Astrocyte of the spinal cord (primary cell): ENCODE measurements around the gene CELF1.

Experiments used
- DNase-seq: peaks from one replicate; pipeline ENCODE4 v3.0.0; 2011; ENCODE audit warnings: low read depth, low spot score
- H3K4me3 ChIP-seq: 2 replicates; pipeline ENCODE4 v1.5.1; 2011; ENCODE audit warnings: low read depth, mild to moderate bottlenecking, low read length, moderate library complexity
- in situ Hi-C: cut with HindIII; loops from 2 replicates; pipeline ENCODE4 v1.10.0; 2017; ENCODE audit warnings: low sequenced_read_pairs
- TF ChIP-seq, protein P1 (sequence below): IDR thresholded peaks from 2 replicates; pipeline ENCODE4 v1.5.1; 2012; ENCODE audit warnings: low read depth, mild to moderate bottlenecking, low read length, inconsistent platforms

CELF1 gene

DNA sequence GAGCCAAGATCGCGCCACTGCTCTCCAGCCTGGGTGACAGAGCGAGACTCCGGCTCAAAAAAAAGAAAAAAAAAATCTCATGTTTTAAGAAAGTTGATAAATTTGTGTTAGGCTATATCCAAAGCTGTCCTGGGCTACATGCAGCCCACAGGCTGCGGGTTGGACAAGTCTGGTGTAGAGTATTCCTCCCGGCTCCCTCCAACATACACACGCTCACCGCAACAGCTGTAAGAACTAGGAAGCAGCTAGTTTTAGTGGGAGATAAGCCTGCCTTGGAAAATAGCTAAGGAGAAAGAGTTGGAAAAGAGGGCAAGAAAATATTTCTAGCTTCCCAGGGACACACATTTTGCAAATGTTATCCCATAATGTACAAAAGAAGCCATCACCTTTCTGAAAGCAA, 46.6 kb downstream of the CELF1 start:
- no peak for DNase-seq
- no peak overlapping the region for H3K4me3 ChIP-seq
- TF ChIP-seq, protein P1, sequence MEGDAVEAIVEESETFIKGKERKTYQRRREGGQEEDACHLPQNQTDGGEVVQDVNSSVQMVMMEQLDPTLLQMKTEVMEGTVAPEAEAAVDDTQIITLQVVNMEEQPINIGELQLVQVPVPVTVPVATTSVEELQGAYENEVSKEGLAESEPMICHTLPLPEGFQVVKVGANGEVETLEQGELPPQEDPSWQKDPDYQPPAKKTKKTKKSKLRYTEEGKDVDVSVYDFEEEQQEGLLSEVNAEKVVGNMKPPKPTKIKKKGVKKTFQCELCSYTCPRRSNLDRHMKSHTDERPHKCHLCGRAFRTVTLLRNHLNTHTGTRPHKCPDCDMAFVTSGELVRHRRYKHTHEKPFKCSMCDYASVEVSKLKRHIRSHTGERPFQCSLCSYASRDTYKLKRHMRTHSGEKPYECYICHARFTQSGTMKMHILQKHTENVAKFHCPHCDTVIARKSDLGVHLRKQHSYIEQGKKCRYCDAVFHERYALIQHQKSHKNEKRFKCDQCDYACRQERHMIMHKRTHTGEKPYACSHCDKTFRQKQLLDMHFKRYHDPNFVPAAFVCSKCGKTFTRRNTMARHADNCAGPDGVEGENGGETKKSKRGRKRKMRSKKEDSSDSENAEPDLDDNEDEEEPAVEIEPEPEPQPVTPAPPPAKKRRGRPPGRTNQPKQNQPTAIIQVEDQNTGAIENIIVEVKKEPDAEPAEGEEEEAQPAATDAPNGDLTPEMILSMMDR, result no peak
- in situ Hi-C loops, result no loop called here

DNA sequence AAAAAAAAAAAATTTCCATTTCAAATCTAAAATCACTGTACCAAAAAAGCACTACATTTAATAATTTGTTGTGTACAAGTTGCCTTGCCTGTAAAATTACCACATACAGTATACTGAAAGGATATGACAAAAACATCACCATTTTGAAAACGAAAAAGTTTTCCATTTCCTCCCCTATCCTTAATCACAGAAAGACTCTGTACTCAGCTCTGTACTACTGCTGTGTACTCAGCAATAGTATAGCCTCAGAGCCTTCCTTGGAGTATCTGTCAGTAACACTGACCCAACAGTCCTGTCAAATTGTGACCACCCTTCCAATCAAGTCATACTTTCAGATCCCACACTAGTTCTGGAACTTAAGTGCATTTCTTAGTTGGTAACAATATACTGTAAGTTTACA, 48.0 kb downstream of the CELF1 start:
- H3K4me3 ChIP-seq, result no peak overlapping the region
- DNase-seq, result no peak
- TF ChIP-seq, protein P1, result no peak
- in situ Hi-C loops, result no loop called here

DNA sequence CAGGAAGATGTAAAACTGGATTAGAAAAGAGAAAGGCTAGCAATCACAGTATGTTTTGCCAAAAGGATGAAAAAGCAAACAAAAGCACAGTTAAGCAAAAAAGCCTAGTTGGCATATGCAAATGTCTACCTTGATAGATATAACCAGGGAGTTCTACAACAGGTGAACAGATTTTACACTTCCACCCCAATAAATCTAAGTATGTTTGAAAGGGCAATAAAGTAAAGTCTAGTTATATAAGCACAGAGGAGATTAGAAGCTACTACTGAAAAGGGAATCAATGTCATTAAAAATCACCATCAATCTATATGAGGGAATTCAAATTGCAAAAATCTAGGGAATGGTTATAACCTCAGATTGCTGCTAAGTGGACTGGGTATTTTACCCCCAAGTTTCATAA, 49.7 kb downstream of the CELF1 start:
- no peak for DNase-seq
- H3K4me3 ChIP-seq, result no peak overlapping the region
- in situ Hi-C loops, result no loop called here
- TF ChIP-seq, protein P1, result no peak

DNA sequence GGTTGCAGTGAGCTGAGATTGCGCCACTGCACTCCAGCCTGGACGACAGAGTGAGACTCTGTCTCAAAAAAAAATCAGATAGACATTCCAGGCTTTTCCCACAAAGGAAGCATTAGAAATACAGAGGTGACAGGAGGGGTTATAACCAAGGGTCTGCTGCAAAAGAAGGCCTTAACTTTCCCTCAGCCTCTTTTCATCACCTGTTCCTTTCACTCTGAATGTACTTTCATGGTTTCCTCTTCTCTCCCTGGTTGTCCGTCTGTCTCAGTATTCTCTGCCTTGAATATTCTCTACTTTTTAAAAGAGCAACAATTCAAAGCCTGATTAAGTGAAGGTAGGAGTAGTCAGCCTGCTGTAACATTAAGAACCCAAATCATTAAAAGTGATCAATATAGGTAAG, 50.2 kb downstream of the CELF1 start:
- in situ Hi-C loops, result no loop called here
- H3K4me3 ChIP-seq, result no peak overlapping the region
- DNase-seq, result no peak
- TF ChIP-seq, protein P1, result no peak

DNA sequence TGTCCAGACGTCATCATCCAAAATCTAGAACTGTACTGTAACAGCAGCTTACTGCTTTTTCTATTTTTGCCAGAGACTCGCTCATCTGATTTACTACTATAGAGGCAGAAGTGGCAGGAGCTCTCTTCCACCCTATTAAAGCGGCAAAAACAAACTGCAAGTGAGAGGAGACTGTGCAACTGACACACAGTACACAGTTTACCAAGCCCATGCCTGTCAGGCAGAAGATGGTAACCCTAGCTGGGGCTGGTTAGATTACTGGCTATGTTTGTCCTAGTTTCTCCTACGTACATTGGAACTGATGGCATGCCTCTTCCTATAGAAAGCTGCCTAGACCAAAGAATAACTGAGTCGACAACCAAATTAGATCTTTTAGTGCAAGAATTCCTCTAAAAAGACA, 51.8 kb downstream of the CELF1 start:
- H3K4me3 ChIP-seq, result no peak overlapping the region
- in situ Hi-C loops, result no loop called here
- TF ChIP-seq, protein P1, result no peak
- DNase-seq, result no peak

DNA sequence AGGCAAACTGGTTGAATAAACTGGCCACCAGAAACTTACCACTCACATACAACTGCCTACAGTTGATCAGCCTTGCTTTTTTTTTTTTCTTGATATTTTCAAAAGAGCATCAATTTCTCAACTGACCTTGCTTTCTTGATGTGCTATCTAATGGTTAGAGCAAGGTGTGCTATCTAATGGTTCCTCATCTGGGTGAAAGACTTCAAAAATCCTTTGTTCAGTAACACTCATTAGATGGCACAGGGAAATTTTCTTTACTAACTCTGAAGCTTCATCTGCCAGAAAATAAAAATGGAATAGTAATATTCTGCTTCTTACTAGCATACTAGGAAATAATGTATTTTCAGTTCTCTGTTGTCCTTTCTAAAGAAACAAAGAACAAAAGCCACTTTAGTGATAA, 52.8 kb downstream of the CELF1 start:
- TF ChIP-seq, protein P1, result no peak
- no peak for DNase-seq
- in situ Hi-C loops, result no loop called here
- H3K4me3 ChIP-seq, result no peak overlapping the region

DNA sequence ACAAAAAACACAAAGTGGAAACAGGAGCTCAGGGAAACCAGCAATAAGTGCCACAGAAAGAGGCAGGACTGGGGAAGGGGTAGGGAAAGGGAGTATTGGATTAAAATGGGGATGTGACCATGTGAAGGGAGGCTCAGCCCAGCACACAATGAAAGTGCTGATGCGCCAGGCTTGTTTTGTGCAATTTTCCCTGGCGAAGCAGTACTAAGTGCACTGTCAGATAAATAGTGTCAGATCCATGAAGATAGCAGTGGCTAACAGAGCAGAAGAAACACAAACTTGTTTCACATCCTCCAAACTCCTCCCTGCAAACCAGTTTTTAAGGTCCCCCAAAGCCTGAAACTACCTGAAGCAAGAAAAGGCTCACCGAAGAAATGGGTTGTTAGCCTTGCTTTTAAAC, 53.3 kb downstream of the CELF1 start:
- no peak overlapping the region for H3K4me3 ChIP-seq
- in situ Hi-C loops, result no loop called here
- no peak for DNase-seq
- TF ChIP-seq, protein P1, result no peak
